ENCODE data around the gene CELF4.

Gene CELF4

DNA sequence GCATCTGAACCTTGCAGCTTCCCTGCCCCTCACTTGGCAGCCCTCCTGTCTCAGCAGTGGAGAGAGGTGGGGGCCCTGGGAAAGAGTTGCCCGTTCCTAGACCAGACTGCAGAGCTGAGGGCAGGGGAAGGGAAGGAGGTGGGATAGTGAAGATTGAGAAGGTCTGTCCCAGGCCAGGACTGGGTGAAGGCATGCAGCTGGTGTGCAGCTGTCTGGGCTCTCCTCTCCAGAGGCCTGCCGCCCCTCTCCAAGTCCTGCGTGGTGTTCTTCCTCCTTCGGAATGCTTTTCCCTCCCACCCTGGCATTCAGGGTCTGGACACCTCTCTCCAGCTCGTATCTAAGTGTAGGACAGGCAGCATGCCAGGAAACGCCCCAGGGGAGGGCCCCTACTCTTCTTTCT lies 323.5 kb downstream of the CELF4 start:
- H3K27ac ChIP-seq, result no peak overlapping the region
- TF ChIP-seq ZFX (IDR thresholded peaks at IDR 0.05), result no peak
- TF ChIP-seq, protein P1, sequence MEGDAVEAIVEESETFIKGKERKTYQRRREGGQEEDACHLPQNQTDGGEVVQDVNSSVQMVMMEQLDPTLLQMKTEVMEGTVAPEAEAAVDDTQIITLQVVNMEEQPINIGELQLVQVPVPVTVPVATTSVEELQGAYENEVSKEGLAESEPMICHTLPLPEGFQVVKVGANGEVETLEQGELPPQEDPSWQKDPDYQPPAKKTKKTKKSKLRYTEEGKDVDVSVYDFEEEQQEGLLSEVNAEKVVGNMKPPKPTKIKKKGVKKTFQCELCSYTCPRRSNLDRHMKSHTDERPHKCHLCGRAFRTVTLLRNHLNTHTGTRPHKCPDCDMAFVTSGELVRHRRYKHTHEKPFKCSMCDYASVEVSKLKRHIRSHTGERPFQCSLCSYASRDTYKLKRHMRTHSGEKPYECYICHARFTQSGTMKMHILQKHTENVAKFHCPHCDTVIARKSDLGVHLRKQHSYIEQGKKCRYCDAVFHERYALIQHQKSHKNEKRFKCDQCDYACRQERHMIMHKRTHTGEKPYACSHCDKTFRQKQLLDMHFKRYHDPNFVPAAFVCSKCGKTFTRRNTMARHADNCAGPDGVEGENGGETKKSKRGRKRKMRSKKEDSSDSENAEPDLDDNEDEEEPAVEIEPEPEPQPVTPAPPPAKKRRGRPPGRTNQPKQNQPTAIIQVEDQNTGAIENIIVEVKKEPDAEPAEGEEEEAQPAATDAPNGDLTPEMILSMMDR (conservative IDR thresholded peaks at IDR 0.05), result no peak

DNA sequence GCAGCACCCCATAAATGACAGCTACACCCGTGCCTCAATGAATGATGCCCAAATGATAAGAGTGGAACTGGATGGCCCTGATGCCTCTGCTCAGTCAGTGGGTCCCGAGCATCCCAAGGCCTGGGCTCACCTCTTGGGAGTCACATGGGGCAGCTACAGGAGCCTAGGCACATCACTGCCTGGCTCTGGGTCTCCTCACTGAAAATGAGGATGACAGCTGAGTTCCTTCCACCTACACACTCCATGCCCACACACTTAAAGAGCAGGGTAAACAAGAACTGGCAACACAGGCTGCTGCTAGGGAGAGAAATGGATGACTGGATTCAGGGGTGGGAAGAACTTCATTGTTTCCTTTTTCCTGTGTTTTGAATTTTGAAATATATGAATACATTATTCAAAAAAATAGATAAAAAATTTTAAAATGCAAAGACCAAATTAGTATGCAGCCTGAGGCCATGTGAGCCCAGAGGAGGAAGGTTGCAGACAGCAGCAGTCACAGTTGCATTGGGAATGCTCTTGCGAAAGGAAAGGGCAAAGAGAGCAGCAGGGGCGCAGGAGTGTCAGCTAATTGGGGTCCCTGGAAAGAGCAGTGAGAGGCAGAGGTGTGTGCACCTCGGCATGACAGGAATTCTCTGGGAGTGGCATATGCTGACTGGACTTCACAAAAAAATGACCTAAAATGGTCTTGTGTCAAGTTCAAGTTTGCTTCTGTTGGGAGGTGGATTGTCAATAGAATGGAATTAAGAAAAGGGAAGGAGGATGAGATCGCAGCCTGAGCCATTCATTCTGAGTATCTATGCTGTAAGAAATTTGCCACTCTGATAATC lies 327.1 kb downstream of the CELF4 start:
- H3K27ac ChIP-seq, result no peak overlapping the region
- TF ChIP-seq, protein P1 (conservative IDR thresholded peaks at IDR 0.05), result no peak
- TF ChIP-seq ZFX (IDR thresholded peaks at IDR 0.05), result no peak

DNA sequence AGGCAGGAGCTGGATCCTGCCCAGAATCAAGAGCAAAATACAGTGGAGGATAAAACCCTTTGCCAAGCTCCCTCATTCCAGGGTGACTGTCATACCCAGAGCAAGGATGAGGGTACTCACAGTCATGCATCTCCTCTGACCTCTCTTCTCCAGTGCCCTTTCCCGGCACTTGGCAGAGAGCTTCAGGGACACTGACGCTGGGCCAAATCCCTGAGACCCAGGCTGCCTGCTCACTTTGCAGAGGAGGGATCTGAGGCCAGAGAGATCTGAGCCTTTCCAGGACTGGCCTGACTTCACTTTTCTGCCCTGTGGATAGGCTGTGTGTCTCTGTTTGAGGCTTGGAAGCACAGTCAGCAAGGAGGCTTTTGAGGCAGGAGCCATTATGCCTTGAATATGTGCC lies 330.0 kb downstream of the CELF4 start:
- no peak overlapping the region for H3K27ac ChIP-seq
- TF ChIP-seq ZFX (IDR thresholded peaks at IDR 0.05), result no peak
- TF ChIP-seq, protein P1 (conservative IDR thresholded peaks at IDR 0.05), result no peak

DNA sequence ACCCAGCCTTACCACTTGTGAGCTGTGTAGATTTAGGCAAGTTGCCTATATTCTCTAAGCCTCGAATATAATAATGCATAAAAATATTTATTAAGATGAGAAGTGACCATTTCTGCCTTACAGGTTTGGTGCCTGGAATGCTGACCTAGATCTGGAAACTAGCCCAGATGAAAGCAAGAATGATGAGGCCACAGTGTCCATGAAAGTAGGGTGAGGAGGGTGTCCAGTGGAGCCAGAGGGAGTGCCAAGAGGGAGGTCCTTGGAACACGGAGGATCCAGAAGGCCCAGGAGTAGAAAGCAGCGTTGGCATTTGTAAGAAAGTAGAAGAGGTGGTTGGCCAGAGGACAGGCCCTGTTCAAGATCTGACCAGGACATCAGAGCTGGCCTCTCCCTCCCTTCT lies 334.3 kb downstream of the CELF4 start:
- no peak for TF ChIP-seq ZFX (IDR thresholded peaks at IDR 0.05)
- TF ChIP-seq, protein P1 (conservative IDR thresholded peaks at IDR 0.05), result no peak
- no peak overlapping the region for H3K27ac ChIP-seq

DNA sequence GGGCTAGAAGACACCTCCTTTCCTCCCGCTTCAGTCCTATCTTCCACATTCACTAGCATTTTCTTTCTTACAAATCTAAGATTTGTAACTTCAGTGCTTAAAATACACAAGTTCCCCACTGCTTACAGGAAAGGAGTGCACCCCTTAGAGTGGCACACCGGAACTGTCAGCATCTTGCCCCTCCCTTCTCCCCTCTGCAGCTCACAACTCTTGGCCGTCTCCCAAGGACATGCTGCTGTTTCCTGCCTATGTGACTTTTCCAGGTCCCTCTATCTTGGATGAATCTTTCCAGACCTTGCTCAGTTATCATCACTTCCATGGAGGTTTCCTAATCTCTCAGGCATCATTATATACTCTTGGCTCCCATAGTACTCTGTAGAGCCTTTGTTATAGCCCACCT lies 334.8 kb downstream of the CELF4 start:
- H3K27ac ChIP-seq, result no peak overlapping the region
- TF ChIP-seq ZFX (IDR thresholded peaks at IDR 0.05), result no peak
- TF ChIP-seq, protein P1 (conservative IDR thresholded peaks at IDR 0.05), result no peak

DNA sequence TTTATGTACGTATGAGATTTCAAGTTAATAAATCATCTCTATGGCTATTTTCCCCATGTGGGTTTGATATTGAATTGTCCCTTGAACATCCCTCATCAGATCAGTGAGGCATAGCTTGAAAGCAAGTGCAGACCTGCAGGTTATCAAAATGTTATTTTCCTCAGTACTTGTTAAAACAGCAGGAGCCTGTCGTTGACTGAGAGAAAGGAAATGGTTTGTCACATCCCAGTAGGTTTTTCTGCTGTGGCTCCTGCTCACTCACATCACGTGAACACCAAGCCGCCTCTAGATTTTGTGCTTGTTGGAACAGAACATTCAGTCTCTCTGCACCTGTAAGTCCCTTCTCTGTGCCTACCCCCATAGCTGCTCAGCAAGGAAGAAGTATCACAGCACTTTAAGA lies 340.3 kb downstream of the CELF4 start:
- TF ChIP-seq ZFX (IDR thresholded peaks at IDR 0.05), result no peak
- TF ChIP-seq, protein P1 (conservative IDR thresholded peaks at IDR 0.05), result no peak
- H3K27ac ChIP-seq, result no peak overlapping the region

DNA sequence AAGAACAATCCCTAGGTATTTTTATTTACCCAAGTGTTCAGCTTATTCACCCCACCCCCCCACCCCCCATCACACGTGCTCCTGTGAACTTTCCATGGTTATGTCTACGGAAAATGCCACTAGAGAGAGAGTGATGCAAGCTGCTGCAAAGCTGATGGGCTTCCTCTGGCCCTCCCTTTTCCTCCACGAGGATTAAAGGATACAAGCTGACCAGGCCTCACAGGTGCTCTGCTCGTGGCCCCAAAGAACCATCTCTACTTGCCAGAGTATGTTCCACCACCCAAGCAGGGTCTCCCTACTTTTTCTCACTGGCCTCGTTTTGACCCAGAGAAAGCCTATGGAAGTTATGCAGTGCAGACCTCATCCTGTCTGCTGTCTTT lies 342.6 kb downstream of the CELF4 start:
- TF ChIP-seq ZFX (IDR thresholded peaks at IDR 0.05), result no peak
- H3K27ac ChIP-seq, result no peak overlapping the region

Measured in C4-2B (cell line).